GM21723 (cell line): ENCODE data around the gene COL13A1.

Source experiments
- ATAC-seq: cut with Tn5 transposase; IDR thresholded peaks from one replicate; pipeline ENCODE4 v1.9.1; 2021; ENCODE audit warnings: mild to moderate bottlenecking, moderate library complexity; ENCODE audit not compliant: unreplicated experiment

Gene COL13A1

DNA sequence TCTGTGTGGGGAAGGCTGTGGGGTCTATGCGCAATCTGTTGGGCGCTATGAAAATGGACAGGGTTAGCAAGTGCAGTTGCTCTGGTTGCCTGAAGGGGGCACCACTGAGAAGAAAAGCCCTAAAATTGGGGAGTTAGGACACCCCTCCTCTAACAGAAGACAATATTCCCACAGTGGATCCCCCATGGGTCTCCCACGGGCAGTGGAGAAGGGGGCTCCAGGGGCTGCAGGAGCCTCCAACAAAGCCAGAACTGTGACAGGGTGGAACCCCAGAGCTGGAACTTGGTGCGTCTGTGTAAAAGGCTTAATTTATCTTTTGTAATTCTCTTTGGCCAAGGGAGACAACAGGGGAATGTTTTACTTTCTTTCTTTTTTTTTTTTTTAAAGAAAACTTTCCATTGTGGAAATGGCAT lies 12.5 kb upstream of the COL13A1 start:
- ATAC-seq = no peak

GRCh38 chr10:69791812-69792211 lies 9.9 kb upstream of the COL13A1 start:
- no peak for ATAC-seq

DNA sequence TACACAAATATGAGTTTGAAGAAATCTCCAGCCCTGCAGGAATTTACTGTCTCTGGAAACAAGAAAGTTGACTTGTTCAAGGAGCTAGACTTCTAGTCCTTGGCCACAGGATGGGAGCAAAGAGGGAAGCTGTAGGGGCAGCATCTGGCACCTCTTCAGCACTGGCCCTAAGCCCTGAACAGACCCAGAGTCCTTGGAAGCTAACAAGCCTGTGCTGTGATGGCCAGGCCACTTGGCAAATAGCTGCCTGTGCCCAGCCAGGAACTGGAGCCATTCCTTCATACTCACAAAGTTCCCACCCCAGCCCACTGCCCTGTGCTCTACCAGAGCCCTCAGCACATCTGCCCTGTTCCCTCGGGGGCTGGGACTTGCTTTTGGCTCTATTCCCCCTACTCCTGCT lies 9.4 kb upstream of the COL13A1 start:
- ATAC-seq = no peak

DNA sequence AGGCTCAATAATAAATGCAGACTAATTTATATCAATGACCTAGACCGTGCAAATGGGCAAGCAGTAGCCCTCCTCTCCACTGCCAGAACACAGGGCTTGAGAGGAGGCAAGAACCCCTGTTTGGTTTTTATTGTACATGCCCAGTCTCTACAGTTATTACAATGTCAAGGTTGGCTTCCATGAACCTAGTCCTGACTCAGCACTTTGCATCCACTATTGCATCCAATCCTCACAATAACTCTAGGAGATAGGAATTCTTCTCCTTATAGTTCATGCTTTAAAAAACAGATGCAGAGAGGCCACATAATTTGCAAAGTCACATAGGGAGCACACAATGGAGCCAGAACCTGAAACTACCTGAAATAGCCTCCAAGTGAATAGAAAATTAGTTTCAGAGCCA lies 7.0 kb upstream of the COL13A1 start:
- ATAC-seq = no peak

DNA sequence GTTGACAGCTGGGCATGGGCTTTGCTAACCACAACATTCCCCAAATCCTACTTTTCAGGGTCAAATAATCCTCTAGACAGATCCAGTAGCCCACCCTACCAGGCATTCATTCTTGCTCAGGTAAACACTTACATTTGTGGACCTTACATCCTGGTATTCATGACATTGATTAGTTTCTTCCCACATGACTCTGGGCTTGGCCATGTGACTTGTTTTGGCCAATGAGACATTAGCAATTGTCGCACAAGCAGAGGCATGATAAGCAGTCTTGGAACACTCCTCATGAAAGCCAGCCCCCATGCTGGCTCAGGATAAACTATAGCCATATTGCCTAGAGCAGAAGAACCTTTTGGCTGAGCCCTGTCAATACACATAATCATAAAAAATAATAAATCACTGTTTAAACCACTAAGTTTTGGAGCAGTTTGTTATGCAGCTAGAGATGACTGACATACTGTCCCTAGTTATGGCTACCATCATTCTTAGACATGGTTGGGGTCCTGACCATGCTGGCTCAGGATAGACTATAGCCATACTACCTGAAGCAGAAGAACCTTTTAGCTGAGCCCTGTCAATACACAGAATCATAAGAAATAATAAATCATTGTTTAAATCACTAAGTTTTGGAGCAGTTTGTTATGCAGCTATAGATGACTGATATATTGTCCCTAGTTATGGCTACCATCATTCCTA lies 6.3 kb upstream of the COL13A1 start:
- ATAC-seq = no peak

DNA sequence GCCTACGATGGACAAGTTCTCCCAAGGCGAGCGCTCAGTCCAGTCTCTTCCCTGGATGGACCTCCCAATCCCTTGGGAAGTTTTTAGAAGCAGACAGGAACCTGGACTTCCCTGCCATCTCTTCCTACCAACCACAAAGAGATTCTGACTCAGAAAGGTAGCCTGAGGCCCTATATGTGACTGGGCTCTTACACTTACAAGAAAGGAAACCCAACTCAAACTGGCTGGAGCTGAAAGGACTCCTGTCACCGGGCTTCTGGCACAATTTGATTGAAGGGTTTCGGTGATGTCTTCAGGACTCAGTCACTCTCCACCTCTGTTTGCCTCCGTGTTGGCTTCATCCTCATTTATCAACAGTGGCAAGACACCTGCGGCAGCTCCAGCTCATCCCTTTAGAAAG lies 3.7 kb upstream of the COL13A1 start:
- no peak for ATAC-seq

DNA sequence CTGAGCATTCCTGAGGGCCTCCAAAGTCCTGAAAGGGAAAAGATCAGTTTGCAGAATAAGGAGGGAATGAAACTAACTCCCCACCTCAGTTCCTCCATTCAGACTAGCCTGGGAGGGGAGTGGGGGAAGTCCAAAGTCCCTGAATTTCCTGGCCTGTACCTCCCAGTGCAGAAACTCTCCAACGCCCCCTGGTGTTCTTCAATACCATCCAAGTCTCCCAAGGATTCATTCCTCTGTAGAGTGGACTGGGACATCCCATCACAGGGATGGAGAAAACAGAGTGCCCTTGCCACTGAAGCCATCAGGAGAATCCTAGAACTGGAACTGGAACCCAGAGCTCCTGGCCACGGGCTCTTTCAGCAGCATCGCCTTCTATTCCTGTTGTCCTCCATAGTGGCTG lies 1.6 kb upstream of the COL13A1 start:
- no peak for ATAC-seq

DNA sequence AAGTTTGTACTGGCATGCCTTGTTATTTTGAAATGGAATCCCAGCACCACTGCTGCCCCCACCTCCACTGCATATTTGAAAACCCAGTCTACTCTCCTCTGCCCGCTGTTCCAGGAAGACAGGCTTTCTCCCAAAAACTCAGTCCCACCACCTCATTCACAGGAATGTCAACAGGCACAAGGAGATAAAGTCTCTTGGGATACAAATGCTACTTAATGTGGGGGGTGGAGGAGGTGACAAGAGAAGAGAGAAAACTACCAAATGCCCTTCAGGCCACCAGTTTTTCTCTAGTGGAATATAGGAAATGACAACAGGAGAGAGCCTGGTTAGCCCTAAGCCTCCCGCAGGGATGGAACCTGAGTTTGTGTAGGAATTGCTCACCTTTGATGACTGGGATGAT lies 1.0 kb upstream of the COL13A1 start:
- ATAC-seq = no peak

- no peak for ATAC-seq
Measured at GRCh38 chr10:69801094-69801433, 642 bp upstream of the COL13A1 start.

- no peak for ATAC-seq
Measured at GRCh38 chr10:69802424-69803161, 887 bp downstream of the COL13A1 start.

GRCh38 chr10:69803809-69804208 lies 2.1 kb downstream of the COL13A1 start:
- ATAC-seq = no peak

GRCh38 chr10:69804775-69805174 lies 3.1 kb downstream of the COL13A1 start:
- ATAC-seq = no peak

- ATAC-seq = no peak
Measured at GRCh38 chr10:69807122-69807521, 5.4 kb downstream of the COL13A1 start.

GRCh38 chr10:69807696-69808095 lies 6.0 kb downstream of the COL13A1 start:
- no peak for ATAC-seq

GRCh38 chr10:69809318-69809717 lies 7.6 kb downstream of the COL13A1 start:
- no peak for ATAC-seq

- no peak for ATAC-seq
Measured at GRCh38 chr10:69810097-69810496, 8.4 kb downstream of the COL13A1 start.

DNA sequence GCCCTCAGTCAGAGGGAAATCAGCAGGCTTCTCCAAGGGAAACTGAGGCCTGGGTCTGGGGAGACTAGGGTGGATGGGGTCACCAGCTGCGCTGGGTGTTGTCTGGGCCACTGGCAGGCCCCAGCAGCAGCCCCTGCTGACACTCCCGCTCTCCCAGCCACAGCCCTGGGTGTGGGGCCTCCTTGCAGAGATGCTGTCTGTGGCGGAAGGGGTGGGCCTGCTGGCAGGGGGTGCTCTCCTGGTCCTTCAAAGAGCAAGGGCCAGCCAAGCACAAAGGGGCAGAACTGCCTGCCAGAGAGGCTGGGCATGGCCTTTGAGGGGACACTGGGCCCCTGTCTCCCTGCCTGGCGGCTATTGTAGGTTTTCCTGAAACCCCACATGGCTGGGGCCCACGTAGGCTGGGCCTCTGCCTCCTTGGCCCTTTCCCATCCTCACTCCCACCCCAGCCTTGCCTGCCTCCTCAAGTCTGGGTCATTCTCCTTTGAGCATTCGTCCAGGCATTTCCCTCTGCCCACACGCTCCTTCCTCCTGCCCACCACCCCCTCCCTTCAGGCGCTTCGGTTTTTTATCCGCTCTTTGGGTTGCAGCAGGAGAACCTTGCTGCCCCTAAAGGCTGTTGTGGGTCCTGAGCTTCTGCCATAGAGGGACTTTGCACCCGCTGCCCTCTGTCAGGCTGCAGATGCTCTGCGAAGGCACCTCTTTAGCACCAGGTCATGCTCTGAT lies 9.1 kb downstream of the COL13A1 start:
- no peak for ATAC-seq

DNA sequence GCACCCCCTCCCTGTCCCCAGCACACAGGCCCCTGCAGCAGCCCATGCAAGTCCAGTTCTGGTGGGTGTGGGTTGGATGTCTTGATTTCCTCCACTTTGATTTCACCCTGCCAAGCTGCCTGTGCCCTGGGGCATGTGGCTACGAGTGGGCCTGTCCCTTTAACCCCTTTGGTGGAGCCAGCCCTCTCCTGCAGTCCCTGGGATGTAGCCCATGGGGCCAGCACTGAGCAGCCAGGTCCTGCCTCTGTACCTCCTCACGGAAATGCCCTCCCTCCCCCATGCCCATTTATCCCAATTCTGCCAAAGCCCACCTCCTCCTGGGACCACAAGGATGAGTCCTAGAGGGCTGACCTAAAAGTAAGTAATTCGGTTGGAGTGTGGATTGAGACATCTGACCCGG lies 11.9 kb downstream of the COL13A1 start:
- ATAC-seq = no peak

GRCh38 chr10:69814251-69814650 lies 12.5 kb downstream of the COL13A1 start:
- ATAC-seq = no peak

DNA sequence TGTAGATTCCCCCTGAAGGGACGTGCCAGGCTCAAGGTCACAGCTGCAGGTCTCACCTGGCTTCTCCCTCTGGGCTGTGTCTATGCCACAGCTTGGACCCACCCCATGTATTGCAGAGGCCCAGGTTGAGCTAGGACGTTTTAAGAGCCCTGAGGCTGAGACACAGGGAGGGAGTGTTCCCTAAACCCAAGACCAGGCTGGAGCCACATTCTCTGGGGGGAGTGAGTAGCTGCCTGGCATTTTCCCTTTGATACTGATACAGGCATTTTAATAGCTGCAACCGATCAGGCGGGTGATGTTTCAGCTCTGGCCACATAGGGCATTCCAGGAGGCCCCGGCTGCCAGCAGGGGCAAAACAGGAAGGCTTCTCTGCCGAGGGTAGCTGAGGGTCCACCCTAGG lies 13.4 kb downstream of the COL13A1 start:
- ATAC-seq = no peak

DNA sequence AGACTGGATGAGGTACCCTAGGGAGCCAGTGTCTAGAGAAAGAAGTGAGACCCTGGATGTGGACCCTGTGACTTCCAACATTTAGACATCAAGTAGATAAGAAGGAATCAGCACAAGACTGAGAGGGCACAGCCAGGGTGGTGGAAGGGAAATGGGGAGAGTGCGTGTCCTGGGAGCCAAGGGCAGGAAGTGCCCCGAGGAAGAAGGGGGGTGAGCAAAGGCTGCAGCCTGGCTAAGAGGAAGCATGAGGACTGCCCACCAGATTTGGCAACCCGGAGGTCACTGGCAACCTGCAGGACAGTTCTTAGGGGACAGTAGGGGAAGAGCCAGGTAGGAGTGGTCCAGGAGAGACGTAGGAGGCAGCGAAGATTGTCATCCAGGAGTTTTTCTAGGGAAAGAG lies 14.8 kb downstream of the COL13A1 start:
- ATAC-seq = no peak

GRCh38 chr10:69817078-69817581 lies 15.4 kb downstream of the COL13A1 start:
- ATAC-seq = no peak
